T-cell (primary cell): ENCODE results near the gene GGPS1. TPM values are rescaled to one million over a fixed set of nuclear protein-coding genes. Genes with fewer than 3 reads are reported as not detected.
A peak's percentile ranks its signal among the peaks of the same experiment; 100 is the strongest.

Experiments
- ATAC-seq, 4 experiments: fragments of 200-7000 bp in 3 of 4; fragments of 150-1000 bp in 1 of 4; cut with Tn5 transposase; replicated peaks in 1 of 4; 1 replicate in 3 of 4; 2 replicates in 1 of 4; pipeline ENCODE4 v1.10.0; 2021; ENCODE audit warnings: moderate library complexity in 3 of 4, mild to moderate bottlenecking in 2 of 4, moderate number of reproducible peaks in 1 of 4
- CTCF ChIA-PET, 2 donors: fragments of 300-600 bp; sonication (Branson Sonifier 250); formaldehyde crosslinking; loops; one replicate each; lab custom pipeline; 2022; ENCODE audit warnings: antibody characterized with exemption in 2 of 2; lab: Charles Lee
- POLR2A ChIA-PET, 2 donors: fragments of 300-600 bp; sonication (Branson Sonifier 250); formaldehyde crosslinking; loops; one replicate each; lab custom pipeline; 2022; ENCODE audit warnings: antibody characterized with exemption in 2 of 2; lab: Charles Lee
- DNase-seq, 35 experiments: peaks; one replicate each; pipeline versions ENCODE4 v3.0.0 to v3.0.0-alpha.2; 2013 to 2023
- H3K27ac ChIP-seq: one replicate; pipeline ENCODE4 v1.5.1; 2013; ENCODE audit warnings: low read length
- H3K27me3 ChIP-seq, 2 experiments: replicated peaks in 1 of 2; 1 replicate in 1 of 2; 2 replicates in 1 of 2; pipeline versions ENCODE4 v1.6.1 to v1.7.0; 2013; ENCODE audit warnings: low read length in 1 of 2, mixed read lengths in 1 of 2; ENCODE audit not compliant: control insufficient read depth in 2 of 2, insufficient read depth in 2 of 2; ENCODE audit errors: extremely low read depth in 1 of 2
- H3K36me3 ChIP-seq, 2 donors: 1 replicate in 1 of 2; 2 replicates in 1 of 2; pipeline versions ENCODE4 v1.6.1 to v1.7.0; 2013; ENCODE audit warnings: low read length in 1 of 2; ENCODE audit not compliant: control insufficient read depth in 2 of 2, insufficient read depth in 1 of 2; ENCODE audit errors: extremely low read depth in 1 of 2
- H3K4me1 ChIP-seq, 2 experiments: 1 replicate in 1 of 2; 2 replicates in 1 of 2; pipeline versions ENCODE4 v1.6.1 to v1.7.0; 2013; ENCODE audit warnings: low read length in 2 of 2, mixed read lengths in 1 of 2; ENCODE audit not compliant: insufficient read depth in 2 of 2, control insufficient read depth in 1 of 2; ENCODE audit errors: extremely low read depth in 1 of 2
- H3K4me3 ChIP-seq, 2 donors: 1 replicate in 1 of 2; 2 replicates in 1 of 2; pipeline versions ENCODE4 v1.5.1 to v1.7.0; 2013; ENCODE audit warnings: mild to moderate bottlenecking in 2 of 2, low read length in 1 of 2, moderate library complexity in 1 of 2; ENCODE audit not compliant: control insufficient read depth in 1 of 2; ENCODE audit errors: extremely low read depth in 1 of 2
- H3K9me3 ChIP-seq: 2 replicates; pipeline ENCODE4 v1.7.0; 2013
- H3K27ac Mint-ChIP-seq, 2 donors: one replicate each; pipeline ENCODE4 v1.8.0; 2020 to 2021; ENCODE audit warnings: mild to moderate bottlenecking in 2 of 2, mixed read lengths in 2 of 2
- H3K27me3 Mint-ChIP-seq, 2 donors: one replicate each; pipeline ENCODE4 v1.8.0; 2021 to 2022; ENCODE audit warnings: mixed read lengths in 2 of 2
- H3K36me3 Mint-ChIP-seq: one replicate; pipeline ENCODE4 v1.8.0; 2021; ENCODE audit warnings: mixed read lengths
- H3K4me1 Mint-ChIP-seq, 3 donors: one replicate each; pipeline ENCODE4 v1.8.0; 2020 to 2022; ENCODE audit warnings: mixed read lengths in 3 of 3, mild to moderate bottlenecking in 1 of 3
- H3K4me3 Mint-ChIP-seq, 3 donors: one replicate each; pipeline ENCODE4 v1.8.0; 2020 to 2022; ENCODE audit warnings: mild to moderate bottlenecking in 3 of 3, mixed read lengths in 3 of 3, moderate library complexity in 3 of 3
- H3K9me3 Mint-ChIP-seq, 3 donors: one replicate each; pipeline ENCODE4 v1.8.0; 2020 to 2022; ENCODE audit warnings: mixed read lengths in 3 of 3
- WGBS: methylation state at CpG from one replicate; pipeline ENCODE4 v1.1.5; 2013; ENCODE audit warnings: missing lambda C conversion rate; ENCODE audit not compliant: insufficient coverage; 5-methylcytosine and 5-hydroxymethylcytosine counted together
- total RNA-seq, 35 experiments: library from RNA in 6 of 35; stranded (reverse) in 6 of 35; fragments of 120-200 nt in 1 of 35; gene quantifications; one replicate each; pipeline versions ENCODE4 v1.2.1 to v1.2.4 and lab custom pipeline; 2013 to 2026

Gene GGPS1
- total RNA-seq, 5 donors from 2014 or later (not counting 1 experiment from before 2014, with no cell fraction given): 32.2 to 44.0 (median 39.8) TPM

GRCh38 chr1:235327559-235328270 is 655 bp upstream of the GGPS1 start, which contains the start of gene ARID4B:
ARID4B (minus strand) TSS chr1:235328179; CDS start chr1:235326919, 1,260 bp downstream.
- H3K27me3 ChIP-seq: no peaks in the 10 kb centered on the region
- H3K4me3 ChIP-seq: peak within 1 kb of the TSS; percentile 84 to 97
- Mint-ChIP-seq H3K4me1 (peaks cover 30 to 34% (median 34%) of the 10 kb centered on the region in 3 donors), H3K27ac (peak within 1 kb of the TSS; percentile 96 to 97), H3K27me3 (no peaks in the 10 kb centered on the region), H3K4me3 (peak within 1 kb of the TSS in 2 of 3 donors; percentile 99 to 100), H3K9me3 (no peaks in the 10 kb centered on the region), H3K36me3 (peaks cover 16% of the 10 kb centered on the region)
- H3K36me3 ChIP-seq: peaks cover 0 to 2% of the 10 kb centered on the region in 2 donors
- ATAC-seq (peak in 2 of 4 experiments; percentile 5 to 6), DNase-seq (peak in 7 of 35 experiments; percentile 29 to 63 (median 48))
- POLR2A ChIA-PET: interaction anchor here (0.6 to 1.9 kb wide), 9 partner anchors 9 to 167 kb away, joined by 3 to 6 read pairs (median 4); partner anchors contain the start of gene RBM34 (in 1 of the 2)
- no peaks in the 10 kb centered on the region for H3K9me3 ChIP-seq
- WGBS: 0% methylated on average over 40 of the region's 58 CpGs
- H3K4me1 ChIP-seq: peaks cover 30 to 39% of the 10 kb centered on the region in 2 experiments
- H3K27ac ChIP-seq: peak within 1 kb of the TSS; percentile 98
- CTCF ChIA-PET: interaction anchor here in 1 of 2 donors (0.5 to 1.5 kb wide), 4 partner anchors 21 to 223 kb away, joined by 3 to 5 read pairs (median 3); no protein-coding TSS in a partner anchor

GRCh38 chr1:235329139-235329902 is 951 bp downstream of the GGPS1 start:
- Histone ChIP-seq H3K4me3 (peak overlapping the region; percentile 84 to 89), H3K36me3 (no peaks in the 10 kb centered on the region), H3K27ac (peak overlapping the region; percentile 98), H3K4me1 (peaks cover 15 to 36% of the 10 kb centered on the region in 2 experiments), H3K9me3 (no peaks in the 10 kb centered on the region), H3K27me3 (no peaks in the 10 kb centered on the region)
- Mint-ChIP-seq H3K27me3 (no peaks in the 10 kb centered on the region), H3K9me3 (no peaks in the 10 kb centered on the region), H3K27ac (no peak overlapping the region), H3K4me1 (peaks cover 28 to 37% (median 34%) of the 10 kb centered on the region in 3 donors), H3K4me3 (no peak overlapping the region), H3K36me3 (peaks cover 16% of the 10 kb centered on the region)
- ChIA-PET POLR2A (interaction anchor here (0.5 to 0.6 kb wide), 4 partner anchors 10 to 932 kb away, joined by 3 to 7 read pairs (median 5); no protein-coding TSS in a partner anchor), CTCF (interaction anchor here (1.0 to 1.2 kb wide), 3 partner anchors 15 to 174 kb away, joined by 3 to 4 read pairs (median 3); no protein-coding TSS in a partner anchor)
- WGBS: 1% methylated on average over 16 of the region's 24 CpGs
- ATAC-seq (no peak), DNase-seq (peak in 34 of 35 experiments; percentile 20 to 78 (median 47))

DNA sequence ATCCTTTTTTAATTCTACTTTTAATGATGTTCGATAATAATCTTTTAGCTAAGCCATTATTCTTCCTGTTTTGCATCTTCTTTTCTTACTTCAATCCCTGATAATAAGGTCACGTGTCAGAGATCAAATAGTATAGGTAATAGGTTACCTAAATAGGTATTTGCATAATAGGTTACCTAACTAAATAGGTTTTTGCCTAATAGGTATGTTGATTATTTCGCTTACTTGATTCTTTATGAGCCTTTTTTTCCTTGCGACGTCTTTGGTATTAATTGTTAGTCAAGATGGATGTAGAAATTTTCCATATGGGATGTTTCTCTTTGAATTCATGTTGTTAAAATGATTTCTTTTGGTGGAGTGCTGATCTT is 2.5 kb downstream of the GGPS1 start:
- Mint-ChIP-seq H3K4me1 (peaks cover 21 to 29% (median 27%) of the 10 kb centered on the region in 3 donors), H3K9me3 (no peaks in the 10 kb centered on the region), H3K27ac (no peak overlapping the region), H3K27me3 (no peaks in the 10 kb centered on the region), H3K36me3 (peaks cover 15% of the 10 kb centered on the region), H3K4me3 (no peak overlapping the region)
- H3K27me3 ChIP-seq: no peaks in the 10 kb centered on the region
- ATAC-seq (no peak), DNase-seq (no peak)
- no peaks in the 10 kb centered on the region for H3K9me3 ChIP-seq
- ChIA-PET CTCF (interaction anchor here (0.8 to 1.3 kb wide), 5 partner anchors 38 to 86 kb away, joined by 3 to 9 read pairs (median 3); no protein-coding TSS in a partner anchor), POLR2A (interaction anchor here (0.6 to 1.0 kb wide), 3 partner anchors 134 to 742 kb away, joined by 3 to 7 read pairs (median 7); partner anchors contain the start of gene B3GALNT2 (in 1 of the 2))
- H3K36me3 ChIP-seq: peaks cover 0 to 9% of the 10 kb centered on the region in 2 donors
- H3K4me1 ChIP-seq: peaks cover 13 to 27% of the 10 kb centered on the region in 2 experiments
- H3K27ac ChIP-seq: peak overlapping the region; percentile 70
- H3K4me3 ChIP-seq: peak overlapping the region in 1 of 2 donors; percentile 84
- 86% methylated on average over 1 of the region's 5 CpGs for WGBS

DNA sequence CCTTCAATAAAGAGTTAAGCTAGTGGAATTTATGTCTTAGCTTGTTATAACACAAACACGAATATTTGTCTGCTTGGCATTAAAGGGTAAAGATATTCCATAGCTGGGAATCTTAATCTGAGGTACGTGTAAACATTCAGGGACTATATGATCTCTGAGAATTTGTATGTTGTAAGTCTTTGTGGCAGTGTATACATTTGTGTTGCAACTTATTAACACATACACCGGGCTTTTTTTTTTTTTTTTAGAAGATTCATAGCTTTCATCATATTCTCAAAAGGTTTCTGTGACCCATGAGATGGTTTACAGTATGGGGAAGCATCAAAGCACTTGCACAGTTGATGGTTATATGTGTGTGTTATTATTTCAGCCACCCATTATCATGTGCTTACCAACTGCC is 3.0 kb downstream of the GGPS1 start:
- Mint-ChIP-seq H3K4me3 (no peak overlapping the region), H3K4me1 (peaks cover 21 to 27% (median 24%) of the 10 kb centered on the region in 3 donors), H3K36me3 (peaks cover 12% of the 10 kb centered on the region), H3K27me3 (no peaks in the 10 kb centered on the region), H3K9me3 (no peaks in the 10 kb centered on the region), H3K27ac (no peak overlapping the region)
- ATAC-seq (no peak), DNase-seq (no peak)
- H3K4me1 ChIP-seq: peaks cover 18 to 25% of the 10 kb centered on the region in 2 experiments
- no CpG with 5 or more reads among the region's 3 CpGs for WGBS
- ChIA-PET CTCF (interaction anchor here (0.6 to 1.3 kb wide), 6 partner anchors 64 to 85 kb away, joined by 3 to 9 read pairs (median 4); no protein-coding TSS in a partner anchor), POLR2A (interaction anchor here (0.5 to 1.0 kb wide), 11 partner anchors 9 to 359 kb away, joined by 3 to 9 read pairs (median 7); partner anchors contain the start of gene B3GALNT2 (in 1 of the 2))
- H3K36me3 ChIP-seq: peaks cover 0 to 13% of the 10 kb centered on the region in 2 donors
- H3K4me3 ChIP-seq: no peak overlapping the region
- H3K27me3 ChIP-seq: no peaks in the 10 kb centered on the region
- H3K27ac ChIP-seq: peak overlapping the region; percentile 70
- H3K9me3 ChIP-seq: no peaks in the 10 kb centered on the region

DNA sequence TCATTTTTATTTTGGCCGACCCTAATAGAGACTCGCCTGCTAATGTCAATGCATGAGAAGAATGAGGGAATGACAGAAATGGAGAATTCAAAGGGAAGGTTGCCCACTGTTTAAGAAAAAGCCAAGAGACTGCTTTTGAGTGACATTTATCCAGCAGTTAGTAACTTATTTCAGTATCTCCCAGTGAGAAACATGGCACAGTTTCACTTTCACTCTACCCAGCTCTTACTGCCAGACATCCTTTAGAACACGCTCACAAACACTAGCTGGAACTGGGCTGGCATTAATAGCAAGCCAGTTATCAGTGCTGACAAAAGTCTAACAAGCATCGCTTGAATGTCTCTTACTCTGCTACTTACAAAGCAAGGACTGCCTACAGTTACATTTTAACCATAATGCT is 8.5 kb downstream of the GGPS1 start:
- peak in 7 of 35 experiments; percentile 7 to 69 (median 19) for DNase-seq
- no peaks in the 10 kb centered on the region for H3K27me3 ChIP-seq
- Mint-ChIP-seq H3K27ac (peak overlapping the region; percentile 85 to 88), H3K27me3 (no peaks in the 10 kb centered on the region), H3K4me3 (peak overlapping the region; percentile 58 to 73 (median 67)), H3K4me1 (peaks cover 29 to 38% (median 34%) of the 10 kb centered on the region in 3 donors), H3K9me3 (no peaks in the 10 kb centered on the region), H3K36me3 (peaks cover 12% of the 10 kb centered on the region)
- H3K9me3 ChIP-seq: no peaks in the 10 kb centered on the region
- peaks cover 9 to 11% of the 10 kb centered on the region in 2 experiments for H3K4me1 ChIP-seq
- CTCF ChIA-PET: interaction anchor here in 1 of 2 donors (0.9 kb wide), 1 partner anchor 75 kb away, joined by 3 read pairs; no protein-coding TSS in a partner anchor
- H3K36me3 ChIP-seq: peaks cover 0 to 43% of the 10 kb centered on the region in 2 donors
- 0% methylated on average over 1 of the region's 4 CpGs for WGBS
- POLR2A ChIA-PET: interaction anchor here in 1 of 2 donors (0.6 kb wide), 1 partner anchor 34 kb away, joined by 11 read pairs; no protein-coding TSS in a partner anchor
- H3K27ac ChIP-seq: peak overlapping the region; percentile 43
- H3K4me3 ChIP-seq: no peak overlapping the region
- ATAC-seq: peak; percentile 83 to 95 (median 90)
